OCI-M2 (cell line): Measurements from ENCODE around the gene CSNK2B.

Source experiments
- DNase-seq: peaks from one replicate; lab custom pipeline; 2025; ENCODE audit not compliant: unreplicated experiment; lab: John Stamatoyannopoulos, UW

Gene CSNK2B

DNA sequence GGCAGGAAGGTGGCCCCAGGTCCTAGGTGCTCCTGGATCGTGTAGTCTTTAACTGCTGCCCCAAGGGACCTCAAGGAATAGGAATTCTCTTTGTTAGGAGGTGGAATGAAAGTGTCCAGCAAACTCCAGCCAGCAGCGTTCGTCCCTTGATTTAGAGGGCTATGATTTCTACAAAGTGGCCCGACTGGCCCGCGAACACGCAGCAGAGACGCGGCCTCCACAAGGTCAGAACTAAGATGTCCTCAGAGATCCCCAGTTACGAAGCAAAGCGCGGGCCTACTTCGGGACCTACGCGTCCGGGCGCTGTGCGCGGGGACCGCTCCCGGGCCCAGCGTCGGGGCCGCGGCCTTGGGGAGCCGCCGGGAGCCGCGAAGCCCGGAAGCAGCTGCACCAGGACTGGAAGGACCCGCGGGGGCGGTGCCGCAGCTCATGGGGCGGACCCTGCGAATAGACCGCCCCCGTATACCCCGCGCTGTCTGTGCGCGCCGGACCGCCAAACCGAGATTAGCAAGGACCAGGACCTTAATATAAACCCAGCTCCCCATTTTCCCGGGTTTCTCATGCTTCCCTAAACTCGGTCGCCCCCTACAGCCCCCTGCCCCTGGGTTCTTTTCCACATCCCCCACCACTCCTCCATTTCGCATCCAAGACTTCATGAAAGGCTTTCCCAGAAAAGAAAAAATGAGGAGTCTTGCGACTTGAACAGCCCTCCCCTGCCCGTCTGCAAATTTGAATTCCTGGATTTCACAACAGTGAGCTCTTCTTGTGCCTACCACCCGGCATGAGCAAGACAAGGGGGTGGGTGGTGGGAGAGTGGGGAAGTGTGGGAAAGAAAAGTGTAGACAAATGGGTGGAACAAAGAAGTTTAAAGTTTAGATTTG is 5.3 kb upstream of the CSNK2B start, which contains the start of gene C6orf47:
C6orf47 (minus strand) TSS at position 398 of the 881 bp plus-strand sequence. CDS start 831 bp downstream, outside the sequence.
- DNase-seq: peak; percentile 57

DNA sequence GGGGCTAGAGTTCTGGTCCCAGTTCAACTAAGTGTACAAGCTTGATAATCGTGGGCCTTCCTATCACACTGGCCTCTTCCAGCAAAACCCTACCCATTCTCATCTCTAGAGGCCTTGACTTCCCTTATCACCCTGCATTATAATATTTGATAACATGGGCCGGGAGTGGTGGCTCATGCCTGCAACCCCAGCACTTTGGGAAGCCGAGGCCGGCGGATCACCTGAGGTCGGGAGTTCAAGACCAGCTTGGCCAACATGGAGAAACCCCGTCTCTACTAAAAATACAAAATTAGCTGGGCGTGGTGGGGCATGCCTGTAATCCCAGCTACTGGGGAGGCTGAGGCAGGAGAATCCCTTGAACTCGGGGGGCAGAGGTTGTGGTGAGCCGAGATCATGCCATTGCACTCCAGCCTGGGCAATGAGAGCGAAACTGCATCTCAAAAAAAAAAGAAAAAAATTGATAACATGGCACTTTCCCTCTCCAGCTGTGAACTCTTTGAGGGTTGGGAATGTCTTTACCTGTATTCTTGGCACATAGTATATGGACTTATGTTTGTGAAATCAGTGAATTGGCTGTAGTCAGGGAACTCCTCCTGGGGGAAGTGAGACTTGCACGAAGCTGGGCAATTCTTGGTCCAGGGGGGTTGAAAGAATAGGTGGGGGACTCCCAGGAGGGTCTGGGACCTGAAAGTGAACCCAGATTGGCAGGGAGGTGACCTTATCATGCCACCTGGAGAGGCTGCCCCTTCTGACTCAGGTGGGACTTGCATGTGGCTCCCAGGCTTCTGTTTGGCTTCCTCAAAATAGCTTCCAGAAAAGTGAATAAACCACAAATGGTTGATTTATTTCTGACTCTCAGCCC is 4.4 kb upstream of the CSNK2B start:
- no peak for DNase-seq

DNA sequence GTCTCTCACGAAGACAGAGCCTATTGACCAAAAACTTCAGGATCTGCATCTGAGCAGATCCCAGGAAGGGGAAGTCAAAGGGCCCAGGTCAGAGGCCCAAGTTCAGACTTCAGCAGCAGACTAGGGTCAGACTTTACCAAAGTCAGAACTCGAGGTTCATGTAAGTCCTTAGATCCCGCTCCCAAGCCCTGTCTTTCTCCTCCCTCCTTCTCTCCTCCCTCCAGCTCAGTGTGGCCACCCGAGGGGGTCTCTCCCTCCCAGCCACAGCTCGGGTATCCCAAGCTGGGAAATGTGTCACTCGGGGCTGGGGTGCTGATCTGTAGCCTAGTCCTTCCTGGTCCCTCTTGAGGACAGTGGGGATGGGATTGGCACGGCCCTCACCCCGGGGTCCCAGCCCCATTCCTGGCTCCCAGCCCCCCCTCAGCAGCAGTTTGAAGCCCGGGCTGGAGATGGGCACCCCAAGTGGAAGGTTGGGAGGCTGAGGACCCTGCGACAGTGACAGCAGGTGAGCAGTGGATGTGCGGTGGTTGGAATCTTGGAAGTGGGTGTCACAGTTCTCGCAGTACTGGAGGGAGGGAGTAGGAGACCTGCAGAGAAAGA is 3.7 kb upstream of the CSNK2B start:
- DNase-seq: no peak

DNA sequence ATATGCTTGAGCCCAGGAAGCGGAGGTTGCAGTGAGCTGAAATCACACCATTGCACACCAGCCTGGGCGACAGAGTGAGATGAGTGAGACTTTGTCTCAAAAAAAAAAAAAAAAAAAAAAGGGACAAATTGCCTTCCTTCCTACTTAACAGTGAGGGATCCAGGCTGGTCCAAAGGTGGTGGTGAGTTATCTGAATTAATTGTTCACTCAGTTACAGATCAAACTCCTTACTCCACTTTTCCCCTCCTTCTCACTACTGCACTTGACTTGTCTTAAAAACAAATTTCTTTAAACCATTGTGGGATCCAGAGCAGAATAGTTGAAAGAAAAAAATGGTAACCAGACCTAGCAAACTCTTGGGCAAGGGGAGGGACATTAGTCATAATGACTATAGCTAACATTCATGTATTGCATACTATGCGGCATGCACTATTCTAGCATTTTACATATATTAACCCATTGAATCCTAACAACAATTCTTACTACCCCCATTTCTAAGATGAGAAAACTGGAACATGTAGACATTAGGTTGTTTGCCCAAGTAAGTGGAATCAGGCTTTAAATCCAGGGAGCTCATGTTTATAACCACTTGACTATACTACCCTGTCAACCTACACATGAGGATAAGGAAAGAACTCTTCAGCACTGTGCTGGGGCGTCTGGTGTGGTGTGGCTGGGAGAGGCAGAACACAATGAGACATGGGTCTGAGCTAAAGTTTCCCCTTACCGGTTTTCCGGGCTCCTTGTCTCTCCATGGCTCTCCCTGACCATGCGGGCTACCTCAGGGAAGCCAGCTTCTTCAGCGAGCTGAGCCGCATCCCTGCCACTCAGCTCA is 2.5 kb upstream of the CSNK2B start:
- no peak for DNase-seq

DNA sequence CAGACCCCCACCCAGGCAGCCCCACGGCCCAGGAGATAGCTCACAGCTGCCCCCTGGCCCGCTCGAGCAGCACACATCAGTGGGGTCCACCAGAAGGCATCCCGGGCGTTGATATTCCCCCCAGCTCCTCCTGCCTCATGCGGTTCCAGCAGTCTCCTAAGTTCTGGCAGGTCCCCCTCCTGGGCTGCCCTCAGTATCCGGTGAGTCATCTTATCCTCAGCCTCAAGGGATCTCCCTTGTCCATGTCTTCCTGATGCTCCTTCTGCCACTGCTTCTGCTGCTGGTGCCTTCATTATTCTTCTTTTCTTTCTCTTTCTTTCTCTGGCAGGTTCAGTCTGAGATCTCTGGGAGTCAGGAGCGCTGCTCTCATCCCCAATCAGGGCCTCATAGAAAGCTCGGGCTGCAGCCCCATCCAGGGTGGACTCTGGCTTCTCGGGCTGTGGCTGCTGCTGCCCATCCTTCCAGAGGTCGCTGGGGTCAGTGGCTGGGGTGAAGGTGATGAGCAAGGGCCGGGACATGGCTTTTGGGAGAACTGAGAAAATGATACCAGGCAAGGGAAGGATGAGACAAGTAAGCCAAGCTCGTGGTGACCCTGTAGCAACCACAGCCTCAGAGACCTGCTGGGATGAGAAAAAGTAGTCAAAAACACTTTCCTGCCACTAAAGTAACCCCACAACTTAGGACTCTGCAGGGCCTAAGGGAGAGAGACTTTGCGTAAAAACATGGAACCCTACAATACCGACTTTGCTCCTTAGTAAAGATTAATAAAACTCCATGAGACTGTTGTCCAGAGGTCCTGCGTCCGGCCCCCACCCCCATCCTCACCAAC is 1.7 kb upstream of the CSNK2B start:
- no peak for DNase-seq

DNA sequence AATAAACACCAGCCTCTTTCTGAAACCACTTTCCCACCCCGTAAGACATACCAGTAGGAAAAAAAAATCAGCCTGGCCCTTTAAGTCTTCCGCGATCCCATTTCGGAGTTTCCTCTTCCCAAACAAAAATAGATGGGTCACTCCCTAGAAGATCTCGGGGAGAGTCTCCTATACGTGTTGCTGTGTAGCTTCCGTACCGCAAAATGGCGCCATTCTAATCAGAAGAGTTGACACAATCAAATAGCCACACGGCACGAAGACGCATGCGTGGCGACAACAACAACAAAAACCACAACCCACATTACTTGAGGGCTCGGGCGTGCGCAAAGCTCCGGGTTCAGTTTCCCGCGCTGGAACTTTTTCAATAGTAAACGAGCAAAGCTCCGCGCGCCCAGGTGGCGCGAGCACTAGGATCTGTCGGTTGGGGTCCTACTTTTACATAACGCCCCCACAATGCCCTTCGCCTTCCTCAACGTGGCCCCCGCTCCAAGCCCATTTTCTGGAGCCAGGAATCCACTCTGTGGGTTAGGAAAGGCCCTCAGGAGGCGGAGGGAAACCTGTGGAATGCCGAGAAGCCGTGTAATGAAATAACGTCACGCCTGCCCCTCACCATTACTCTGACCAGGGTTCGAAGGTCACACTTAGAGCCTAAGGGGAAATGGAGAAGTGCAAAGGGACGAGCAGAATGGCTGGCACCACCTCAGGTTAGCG is 935 bp upstream of the CSNK2B start, which contains the start of gene GPANK1:
GPANK1 (minus strand) TSS at position 208 of the 711 bp plus-strand sequence. CDS start 519 bp downstream, outside the sequence.
- DNase-seq: peak; percentile 68

DNA sequence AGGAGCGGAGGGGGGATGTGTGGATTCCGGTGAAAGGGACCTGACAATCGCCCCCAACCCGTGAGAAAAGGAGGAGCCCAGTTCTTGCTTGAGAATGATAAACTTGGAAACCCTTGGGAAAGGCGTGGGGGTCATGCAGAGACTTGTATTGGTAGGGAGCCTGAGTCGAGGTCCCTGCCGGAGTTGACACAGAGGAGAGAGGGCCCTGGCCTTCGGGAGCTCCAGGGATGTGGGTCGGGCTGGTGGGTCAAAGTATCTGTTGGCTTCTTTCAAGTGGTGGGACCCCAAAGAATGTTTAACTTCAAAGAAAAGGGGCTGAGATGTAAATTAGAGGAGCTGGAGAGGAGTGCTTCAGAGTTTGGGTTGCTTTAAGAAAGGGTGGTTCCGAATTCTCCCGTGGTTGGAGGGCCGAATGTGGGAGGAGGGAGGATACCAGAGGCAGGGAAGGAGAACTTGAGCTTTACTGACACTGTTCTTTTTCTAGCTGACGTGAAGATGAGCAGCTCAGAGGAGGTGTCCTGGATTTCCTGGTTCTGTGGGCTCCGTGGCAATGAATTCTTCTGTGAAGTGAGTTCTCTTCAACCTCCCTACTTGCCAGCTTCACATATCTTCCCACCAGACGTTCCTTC is 571 bp downstream of the CSNK2B start:
- DNase-seq: no peak

DNA sequence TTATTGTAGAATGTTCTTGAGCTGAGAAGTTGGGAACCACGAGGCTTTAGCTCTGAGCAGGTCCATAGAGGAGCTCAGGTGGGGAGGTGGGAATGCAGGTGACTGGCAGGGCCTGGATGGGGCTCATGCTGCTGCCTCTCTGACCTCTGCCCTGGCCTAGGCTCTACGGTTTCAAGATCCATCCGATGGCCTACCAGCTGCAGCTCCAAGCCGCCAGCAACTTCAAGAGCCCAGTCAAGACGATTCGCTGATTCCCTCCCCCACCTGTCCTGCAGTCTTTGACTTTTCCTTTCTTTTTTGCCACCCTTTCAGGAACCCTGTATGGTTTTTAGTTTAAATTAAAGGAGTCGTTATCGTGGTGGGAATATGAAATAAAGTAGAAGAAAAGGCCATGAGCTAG is 3.8 kb downstream of the CSNK2B start, which contains the start of gene LY6G5B:
LY6G5B (plus strand) TSS at position 301 of the 400 bp plus-strand sequence. CDS start 975 bp downstream, outside the sequence.
- no peak for DNase-seq

DNA sequence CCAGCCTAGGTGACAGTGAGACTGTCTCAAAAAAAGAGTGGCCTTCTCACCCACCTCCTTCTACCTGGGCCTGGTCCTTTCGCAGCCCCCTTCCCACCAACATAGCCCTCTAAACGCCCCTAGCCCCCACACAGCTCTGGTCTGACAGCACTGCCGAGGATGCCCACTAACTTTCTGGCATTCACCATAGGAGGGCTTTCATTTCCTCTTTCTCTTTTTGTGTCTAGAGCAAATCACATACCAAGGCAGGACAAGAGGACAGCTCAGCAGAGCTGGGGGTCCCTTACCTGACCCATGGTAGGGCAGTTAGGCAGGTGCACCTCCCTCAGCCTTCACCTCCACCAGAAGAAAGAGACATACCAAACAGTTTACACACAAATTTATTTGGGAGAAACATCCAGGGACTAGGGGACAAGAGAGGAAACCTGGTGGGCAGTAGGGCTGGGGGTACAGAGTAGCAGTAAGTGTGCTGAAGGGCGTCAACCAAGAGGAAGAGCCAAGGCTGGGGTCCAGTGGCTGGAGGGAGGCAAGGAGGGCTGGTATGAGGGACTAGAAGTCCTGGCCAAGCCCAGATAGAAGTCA is 10.5 kb downstream of the CSNK2B start:
- DNase-seq: no peak

DNA sequence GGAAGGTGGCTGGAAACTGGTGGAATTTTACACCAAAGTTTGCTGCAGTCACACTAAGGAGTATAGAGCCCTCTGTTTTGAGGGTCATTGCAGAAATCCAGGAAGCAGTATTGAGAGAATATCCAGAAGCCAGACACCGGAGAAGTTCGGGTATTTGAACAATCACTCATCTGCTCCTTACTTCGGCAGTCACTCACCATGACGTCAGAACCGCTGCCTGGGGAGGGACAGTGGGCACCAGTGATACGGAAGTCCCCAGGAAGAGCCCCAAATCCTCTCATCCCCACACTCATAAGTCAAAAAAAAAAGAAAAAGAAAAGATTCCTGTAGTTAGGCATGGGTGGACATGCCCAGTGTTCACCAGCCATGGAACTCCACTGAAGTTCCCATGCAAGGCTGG is 11.0 kb downstream of the CSNK2B start:
- DNase-seq: no peak

DNA sequence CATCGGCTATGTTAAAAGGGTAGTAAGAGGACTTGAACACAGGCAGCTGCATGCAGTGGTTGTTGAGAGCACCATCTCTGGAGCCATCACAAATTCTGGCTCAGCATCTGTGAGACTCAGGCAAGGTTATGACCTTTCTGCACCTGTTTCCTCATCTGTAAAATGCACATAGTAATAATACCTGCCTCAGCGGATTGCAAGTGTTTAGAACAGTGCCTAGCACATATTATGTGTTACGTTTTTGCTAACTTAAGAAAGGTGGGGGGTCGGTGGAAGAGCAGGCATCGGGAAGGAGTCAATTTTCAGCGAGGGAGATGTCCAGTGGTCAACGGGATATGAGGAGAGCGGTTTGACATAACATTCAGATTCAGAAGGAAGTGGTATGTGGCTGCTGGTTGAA is 12.1 kb downstream of the CSNK2B start:
- DNase-seq: no peak

DNA sequence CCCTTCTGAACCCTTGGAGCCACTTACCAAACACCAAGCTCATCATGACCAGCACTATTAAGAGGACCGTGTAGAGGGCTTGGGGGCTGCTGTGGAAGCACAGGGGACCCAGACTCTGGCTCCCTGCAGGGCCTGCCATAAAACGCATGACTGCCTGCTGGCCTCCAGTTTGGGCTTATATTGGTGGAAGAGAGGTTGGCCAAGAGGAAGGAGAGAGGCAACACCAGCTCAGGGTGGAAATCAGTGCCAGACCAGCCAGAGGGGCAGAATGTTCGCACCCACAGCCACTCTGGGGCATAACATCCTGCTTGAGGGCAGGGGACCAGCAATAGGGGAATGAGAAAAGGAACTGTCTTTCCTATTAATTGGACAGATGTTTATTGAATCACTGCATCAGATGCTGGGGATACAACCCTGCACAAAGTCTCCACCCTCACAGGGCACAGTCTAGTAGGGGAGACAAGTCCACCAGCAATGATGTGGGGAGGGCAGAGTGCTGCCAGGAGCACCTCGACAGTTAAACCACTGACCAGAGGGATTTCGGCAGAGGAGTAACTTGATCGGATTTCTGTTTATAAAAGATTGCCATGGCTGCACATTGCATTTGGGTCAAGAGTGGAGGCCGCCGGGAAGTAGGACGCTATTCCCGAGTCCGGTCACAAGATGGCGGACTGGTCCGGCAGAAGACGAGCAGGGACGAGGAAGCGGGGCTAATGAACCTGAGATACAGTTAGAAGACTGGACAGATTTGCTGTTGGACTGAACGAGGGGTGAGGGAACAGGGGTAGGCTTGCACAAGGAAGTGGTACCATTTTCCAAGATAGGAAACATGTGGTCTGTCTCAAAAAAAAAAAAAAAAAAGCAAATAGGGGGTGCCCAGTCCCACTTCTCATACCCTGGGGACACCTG is 14.6 kb downstream of the CSNK2B start, which contains the start of gene LY6G5C:
LY6G5C (minus strand) TSS at position 842 of the 909 bp plus-strand sequence; CDS start at position 148, 694 bp downstream.
- DNase-seq: no peak

DNA sequence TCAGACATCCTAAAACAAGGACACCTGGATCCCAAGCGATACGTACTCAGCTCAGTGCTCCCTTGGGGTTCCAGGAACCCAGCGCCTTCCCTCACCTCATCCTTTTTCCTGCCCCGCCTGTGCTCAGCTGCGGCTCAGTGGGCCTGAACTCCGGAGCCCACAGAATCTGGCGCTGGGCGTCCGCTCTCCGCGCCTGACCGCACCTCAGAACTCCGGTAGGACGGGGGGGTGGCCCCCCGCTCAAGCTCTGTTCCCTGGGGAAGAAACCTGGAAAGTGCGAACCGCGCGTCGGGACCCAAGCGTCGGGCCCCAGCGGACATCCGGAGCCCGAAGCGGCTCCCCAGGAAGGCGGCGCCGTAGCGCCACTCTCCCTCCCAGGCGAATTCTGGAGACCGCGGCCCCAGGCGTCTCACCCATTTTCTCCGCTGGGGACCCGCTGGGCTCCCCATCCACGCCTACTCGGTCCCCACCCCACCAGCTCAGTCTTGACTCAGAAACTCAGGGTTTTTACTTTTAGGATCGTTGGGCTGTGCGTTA is 15.3 kb downstream of the CSNK2B start:
- no peak for DNase-seq

DNA sequence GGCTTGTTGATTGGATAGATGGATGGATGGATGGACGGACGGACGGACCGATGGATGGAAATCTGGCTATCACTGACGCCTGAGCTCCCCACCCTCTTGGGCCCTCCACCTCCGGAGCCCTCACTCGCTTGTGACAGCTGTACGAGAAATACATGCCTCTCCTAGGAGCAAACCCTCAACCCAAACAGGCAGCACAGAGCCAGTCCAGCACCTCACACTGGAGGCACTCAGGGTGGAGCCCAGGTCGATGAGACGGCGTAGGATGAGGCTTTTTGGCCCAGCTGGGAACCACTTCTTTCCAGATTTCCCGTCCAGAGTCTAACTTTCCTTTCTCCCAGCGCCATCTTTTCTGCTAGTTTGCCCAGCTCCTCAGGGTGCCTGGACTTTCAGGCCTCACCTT is 17.7 kb downstream of the CSNK2B start:
- DNase-seq: no peak

DNA sequence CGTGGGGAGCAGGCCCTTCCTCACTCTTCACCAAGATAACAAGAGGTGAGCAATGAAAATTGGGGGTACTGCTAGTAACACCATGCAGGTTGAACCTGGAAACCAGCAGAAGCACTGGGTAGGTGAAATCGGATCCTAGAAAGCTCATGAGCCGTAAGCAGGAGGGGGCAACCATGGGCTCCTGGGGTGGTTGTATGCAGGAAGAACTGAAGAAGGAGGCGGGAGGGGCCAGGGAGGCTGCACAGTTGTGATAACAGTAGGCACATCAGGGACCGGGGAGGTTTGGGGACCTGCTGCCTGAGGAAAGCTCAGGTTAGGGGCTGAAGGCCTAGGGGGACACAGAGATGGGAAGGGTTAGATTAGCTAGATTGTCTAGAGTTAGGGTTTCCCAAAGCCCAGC is 20.6 kb downstream of the CSNK2B start:
- no peak for DNase-seq

DNA sequence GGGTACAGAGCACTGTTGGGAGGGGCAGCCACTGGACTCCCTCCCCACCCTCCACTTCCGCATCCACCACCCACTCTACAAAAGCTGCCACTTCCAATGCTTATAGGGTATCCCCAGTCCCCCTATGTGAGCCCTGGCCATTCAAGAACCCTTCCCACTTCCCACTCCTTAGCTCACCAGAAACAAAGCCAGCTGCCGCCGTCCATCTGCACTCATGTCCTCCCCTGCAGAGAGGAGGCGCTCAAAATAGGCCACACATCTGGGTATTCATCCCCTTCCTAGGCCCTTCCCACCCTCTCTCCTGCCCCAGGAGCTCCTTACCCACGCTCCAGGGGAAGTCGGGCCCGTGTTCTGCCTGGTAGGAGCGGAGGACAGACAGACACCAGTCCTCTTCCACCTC is 21.4 kb downstream of the CSNK2B start:
- no peak for DNase-seq
